IPS DF 4.7 (cell line): ENCODE data around the gene ALOXE3.

Experiments
- DNase-seq: peaks from one replicate; pipeline ENCODE4 v3.0.0-alpha.2; 2013; ENCODE audit warnings: low spot score; ENCODE audit errors: extremely low read depth

Gene ALOXE3

GRCh38 chr17:8153957-8154607 is 35.8 kb upstream of the ALOXE3 start:
- no peak for DNase-seq

- no peak for DNase-seq
Observed at GRCh38 chr17:8153525-8153956, 35.2 kb upstream of the ALOXE3 start.

GRCh38 chr17:8153031-8153451 is 34.7 kb upstream of the ALOXE3 start:
- no peak for DNase-seq

- DNase-seq, result no peak
Observed at GRCh38 chr17:8152112-8152775, 33.9 kb upstream of the ALOXE3 start, which contains the start of gene PER1. Gene PER1, minus strand, starts transcription at chr17:8152404. Its CDS starts 1,698 bp downstream, at chr17:8150706.

GRCh38 chr17:8151641-8152111 is 33.4 kb upstream of the ALOXE3 start:
- DNase-seq, result no peak

- no peak for DNase-seq
Observed at GRCh38 chr17:8151120-8151640, 32.9 kb upstream of the ALOXE3 start.

GRCh38 chr17:8150194-8151119 is 32.1 kb upstream of the ALOXE3 start:
- DNase-seq, result no peak

- no peak for DNase-seq
Observed at GRCh38 chr17:8149419-8150193, 31.3 kb upstream of the ALOXE3 start.

- DNase-seq, result no peak
Observed at GRCh38 chr17:8148560-8148959, 30.2 kb upstream of the ALOXE3 start.

GRCh38 chr17:8147805-8148404 is 29.6 kb upstream of the ALOXE3 start:
- no peak for DNase-seq

- no peak for DNase-seq
Observed at GRCh38 chr17:8147141-8147804, 29.0 kb upstream of the ALOXE3 start.

- DNase-seq, result no peak
Observed at GRCh38 chr17:8146381-8147140, 28.2 kb upstream of the ALOXE3 start.

- no peak for DNase-seq
Observed at GRCh38 chr17:8145811-8146210, 27.5 kb upstream of the ALOXE3 start.

- no peak for DNase-seq
Observed at GRCh38 chr17:8144401-8145231, 26.3 kb upstream of the ALOXE3 start.

- DNase-seq, result no peak
Observed at GRCh38 chr17:8143581-8144400, 25.5 kb upstream of the ALOXE3 start.

GRCh38 chr17:8142887-8143580 is 24.7 kb upstream of the ALOXE3 start:
- no peak for DNase-seq
